GM20000 (cell line): ENCODE data around the gene SEC14L2.

ENCODE experiments used
- DNase-seq: peaks from one replicate; pipeline ENCODE4 v3.0.0; 2012; ENCODE audit warnings: low spot score
- TF ChIP-seq, protein P1 (sequence below): IDR thresholded peaks from 2 replicates; pipeline ENCODE4 v1.5.1; 2012; ENCODE audit warnings: mild to moderate bottlenecking, control low read depth; ENCODE audit errors: extremely low read depth, missing control alignments

Gene SEC14L2

DNA sequence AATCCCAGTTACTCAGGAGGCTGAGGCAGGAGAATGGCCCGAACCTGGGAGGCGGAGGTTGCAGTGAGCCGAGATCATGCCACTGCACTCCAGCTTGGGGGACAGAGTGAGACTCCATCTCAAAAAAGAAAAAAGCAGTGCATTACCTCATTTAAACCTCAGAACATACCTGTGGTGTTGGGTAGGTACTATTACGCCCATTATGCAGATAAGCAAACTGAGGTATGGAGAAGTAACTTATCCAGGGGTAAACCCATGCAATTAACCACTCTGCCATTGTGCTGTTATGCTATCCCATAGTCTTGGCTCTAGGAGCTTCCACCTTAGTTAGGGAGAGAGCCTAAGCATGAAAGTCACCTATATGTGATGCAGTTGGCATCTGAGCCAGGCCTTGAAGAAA is 77.3 kb downstream of the SEC14L2 start:
- no peak for DNase-seq

More for the DNA sequence above, 77.3 kb downstream of the SEC14L2 start:
- TF ChIP-seq, protein P1, sequence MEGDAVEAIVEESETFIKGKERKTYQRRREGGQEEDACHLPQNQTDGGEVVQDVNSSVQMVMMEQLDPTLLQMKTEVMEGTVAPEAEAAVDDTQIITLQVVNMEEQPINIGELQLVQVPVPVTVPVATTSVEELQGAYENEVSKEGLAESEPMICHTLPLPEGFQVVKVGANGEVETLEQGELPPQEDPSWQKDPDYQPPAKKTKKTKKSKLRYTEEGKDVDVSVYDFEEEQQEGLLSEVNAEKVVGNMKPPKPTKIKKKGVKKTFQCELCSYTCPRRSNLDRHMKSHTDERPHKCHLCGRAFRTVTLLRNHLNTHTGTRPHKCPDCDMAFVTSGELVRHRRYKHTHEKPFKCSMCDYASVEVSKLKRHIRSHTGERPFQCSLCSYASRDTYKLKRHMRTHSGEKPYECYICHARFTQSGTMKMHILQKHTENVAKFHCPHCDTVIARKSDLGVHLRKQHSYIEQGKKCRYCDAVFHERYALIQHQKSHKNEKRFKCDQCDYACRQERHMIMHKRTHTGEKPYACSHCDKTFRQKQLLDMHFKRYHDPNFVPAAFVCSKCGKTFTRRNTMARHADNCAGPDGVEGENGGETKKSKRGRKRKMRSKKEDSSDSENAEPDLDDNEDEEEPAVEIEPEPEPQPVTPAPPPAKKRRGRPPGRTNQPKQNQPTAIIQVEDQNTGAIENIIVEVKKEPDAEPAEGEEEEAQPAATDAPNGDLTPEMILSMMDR, result no peak
